GM19043 (cell line): ENCODE measurements around the gene FCRLA.

Experiments
- ATAC-seq: cut with Tn5 transposase; IDR thresholded peaks from one replicate; pipeline ENCODE4 v1.9.1; 2021; ENCODE audit warnings: low read depth; ENCODE audit not compliant: unreplicated experiment

FCRLA gene

DNA sequence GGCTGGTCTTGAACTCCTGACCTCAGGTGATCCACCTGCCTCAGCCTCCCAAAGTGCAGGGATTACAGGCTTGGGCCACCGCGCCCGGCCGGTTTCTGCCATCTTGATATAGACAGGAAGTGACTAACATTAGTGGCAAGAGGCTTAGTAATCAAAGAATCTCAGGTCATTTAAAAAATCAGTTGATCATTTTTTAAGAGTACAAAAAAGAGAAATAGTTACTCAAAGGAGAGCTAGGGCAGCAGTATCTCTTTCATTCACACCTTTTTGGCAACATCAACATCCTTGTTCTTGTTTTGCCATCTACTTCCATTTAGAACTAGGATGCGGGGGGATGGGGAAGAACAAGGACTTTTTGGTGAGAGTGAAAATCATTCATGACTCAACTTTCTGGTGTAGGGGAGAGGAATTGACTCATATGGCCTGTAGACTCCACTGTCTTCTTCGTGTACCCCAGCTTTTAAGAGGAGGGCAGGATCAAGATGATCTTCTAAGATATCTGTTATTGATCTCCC is 23.1 kb downstream of the FCRLA start:
- no peak for ATAC-seq

DNA sequence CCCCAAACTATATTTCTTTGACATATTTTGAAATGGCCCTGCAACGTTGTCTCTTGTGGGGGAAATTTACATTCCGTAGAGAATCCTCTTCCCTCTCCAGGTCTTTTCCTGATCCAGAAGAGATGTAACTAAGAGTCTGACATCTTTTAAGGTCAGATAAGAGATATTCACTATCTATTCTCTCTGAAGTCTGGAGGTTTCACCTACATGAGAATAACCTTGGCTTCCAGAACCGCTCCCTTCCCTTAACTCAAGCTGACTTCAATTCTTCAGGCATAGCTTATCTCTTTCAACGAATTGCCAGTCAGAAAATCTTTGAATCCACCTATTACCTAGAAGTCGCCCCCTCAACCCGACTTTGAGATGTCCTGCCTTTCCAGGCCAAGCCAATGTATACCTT is 24.2 kb downstream of the FCRLA start:
- no peak for ATAC-seq

DNA sequence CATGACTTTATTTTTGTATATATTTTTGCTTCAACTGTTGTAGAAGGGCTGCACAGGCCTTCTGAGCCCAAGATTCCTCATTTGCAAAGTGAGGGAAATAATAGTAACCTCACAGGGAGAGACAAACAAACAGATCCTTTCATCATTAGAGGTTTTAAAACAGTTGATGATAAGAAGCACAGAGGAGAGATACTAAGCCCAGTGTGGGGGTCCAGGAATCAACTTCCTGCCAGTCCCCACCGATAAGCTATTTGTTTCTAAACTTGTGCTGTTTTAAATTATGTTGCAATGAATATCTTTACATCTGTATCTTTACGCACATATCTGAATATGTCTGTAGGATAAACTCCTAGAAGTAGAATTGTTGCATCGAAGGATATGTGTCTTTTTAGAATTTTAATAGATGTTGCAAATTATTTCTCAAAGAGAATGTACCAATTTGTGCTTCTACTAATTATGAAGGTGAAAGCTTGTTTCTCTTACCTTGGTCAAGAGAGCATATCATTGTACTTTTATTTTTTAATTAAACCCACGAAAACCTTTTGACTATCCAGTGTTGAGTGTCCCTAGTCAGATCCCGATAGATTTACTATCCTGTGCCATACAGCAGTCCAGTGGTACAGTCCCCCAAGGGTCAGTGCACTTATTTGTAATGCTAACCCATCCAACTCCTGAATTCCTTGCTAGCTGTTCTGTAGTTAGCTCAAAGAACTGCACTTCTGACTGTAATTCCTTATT is 25.1 kb downstream of the FCRLA start:
- no peak for ATAC-seq

DNA sequence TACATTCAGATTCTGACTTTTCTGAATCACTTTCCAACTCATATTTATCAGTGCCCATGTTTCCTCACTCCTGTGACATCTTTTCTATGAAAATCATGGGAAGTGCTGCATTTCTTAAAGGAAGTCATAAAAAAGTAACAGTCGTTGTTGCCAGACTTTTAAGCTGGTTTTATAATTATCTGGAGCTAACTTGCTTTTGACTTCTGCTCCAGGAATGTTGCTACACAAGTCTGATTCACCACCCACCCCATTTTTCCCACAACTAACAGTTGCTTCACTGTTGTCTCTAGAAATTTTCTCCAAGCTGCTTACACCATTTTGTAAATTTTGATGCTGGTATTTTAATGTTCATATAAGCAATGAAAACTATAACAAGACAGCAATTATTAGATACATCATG is 26.5 kb downstream of the FCRLA start:
- no peak for ATAC-seq

DNA sequence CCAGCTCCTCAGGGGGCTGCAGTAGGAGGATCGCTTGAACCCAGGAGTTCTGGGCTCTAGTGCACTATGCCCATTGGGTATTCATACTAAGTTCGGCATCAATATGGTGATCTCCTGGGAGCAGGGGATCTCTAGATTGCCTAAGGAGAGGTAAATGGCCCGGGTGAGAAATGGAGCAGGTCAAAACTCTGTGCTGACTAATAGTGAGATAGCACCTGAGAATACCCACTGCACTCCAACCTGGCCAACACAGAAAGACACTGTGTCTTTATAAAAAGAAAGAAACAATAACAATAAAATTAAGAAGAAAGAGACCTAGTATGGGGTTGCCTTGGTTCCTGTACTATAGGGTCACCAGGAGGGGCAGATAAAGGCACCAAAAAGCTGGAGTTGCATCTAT is 28.8 kb downstream of the FCRLA start:
- ATAC-seq = no peak

DNA sequence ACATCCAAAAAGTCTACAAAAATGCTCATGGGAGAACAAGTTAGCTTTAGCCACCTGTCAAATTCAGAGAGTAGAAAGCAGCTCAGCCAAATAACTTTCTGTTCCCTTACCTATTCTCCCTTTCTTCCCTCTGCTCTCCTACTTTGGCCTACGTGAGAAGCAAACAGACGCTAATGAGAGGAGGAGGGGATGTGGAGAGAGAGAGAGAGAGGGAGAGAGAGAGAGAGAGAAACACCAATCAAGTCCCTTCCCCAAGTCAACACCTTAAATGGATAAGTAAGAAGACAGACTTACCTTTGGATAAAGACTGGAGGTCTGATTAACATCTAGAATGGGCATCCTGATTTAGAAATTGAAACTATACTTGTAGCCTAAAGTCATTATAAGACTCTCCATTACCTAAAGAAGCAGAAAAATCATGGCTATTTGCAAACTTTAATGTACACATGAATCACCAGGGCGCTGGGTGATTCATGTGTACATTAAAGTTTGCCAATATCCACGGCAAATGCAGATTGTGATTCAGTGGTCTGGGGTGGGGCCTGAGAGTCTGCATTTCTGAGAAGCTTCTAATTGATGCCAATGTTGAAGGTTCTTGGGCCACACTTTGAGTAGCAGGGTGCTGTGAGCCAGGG is 29.4 kb downstream of the FCRLA start:
- ATAC-seq = no peak

DNA sequence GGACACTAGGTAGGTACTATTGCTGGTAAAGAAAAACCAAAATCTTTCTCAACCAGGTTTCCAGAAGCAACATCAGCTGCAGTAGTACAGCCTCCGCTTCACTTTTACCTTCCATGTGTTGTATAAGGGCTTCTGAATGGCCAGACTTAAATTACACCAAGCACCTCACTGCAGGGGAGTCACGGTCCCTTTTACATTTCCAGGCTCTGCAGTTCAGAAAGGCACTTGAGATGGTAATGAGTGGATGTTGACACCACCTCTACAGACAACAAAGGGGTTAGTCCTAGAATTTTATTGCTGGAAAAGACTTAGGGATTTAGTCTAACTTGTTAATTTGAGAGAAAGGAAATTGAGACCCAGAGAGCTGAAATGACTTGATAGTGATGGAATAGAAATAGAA is 30.6 kb downstream of the FCRLA start:
- ATAC-seq = no peak

DNA sequence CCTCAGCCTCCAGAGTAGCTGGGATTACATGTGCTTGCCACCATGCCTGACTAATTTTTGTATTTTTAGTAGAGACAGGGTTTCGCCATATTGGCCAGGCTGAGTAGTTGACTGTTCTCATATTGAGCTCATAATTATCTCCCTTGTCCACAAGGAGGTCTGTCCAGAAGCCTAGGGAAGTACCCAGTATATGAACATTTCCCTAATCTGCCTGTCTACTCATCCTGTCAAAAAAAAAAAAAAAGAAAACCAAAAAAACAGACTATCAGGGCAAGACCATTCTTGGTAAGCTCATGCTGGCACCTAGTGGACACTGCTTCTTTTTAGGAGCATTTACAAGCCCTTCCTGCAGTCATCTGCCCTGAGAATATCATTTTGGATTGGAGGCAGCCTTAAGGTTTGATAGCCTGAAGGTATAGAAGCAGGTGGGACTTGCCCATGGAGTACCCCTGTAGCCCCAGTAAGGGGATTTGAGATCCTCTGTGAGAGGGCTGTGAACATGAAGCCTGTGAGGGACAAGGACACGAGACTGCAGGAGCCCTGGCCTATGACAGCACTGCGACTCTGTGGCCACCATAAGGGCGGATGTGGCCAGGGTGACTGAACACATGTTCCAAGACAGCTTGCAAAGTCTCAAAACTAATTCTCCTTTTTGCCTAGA is 31.7 kb downstream of the FCRLA start:
- peak; percentile 73 for ATAC-seq

DNA sequence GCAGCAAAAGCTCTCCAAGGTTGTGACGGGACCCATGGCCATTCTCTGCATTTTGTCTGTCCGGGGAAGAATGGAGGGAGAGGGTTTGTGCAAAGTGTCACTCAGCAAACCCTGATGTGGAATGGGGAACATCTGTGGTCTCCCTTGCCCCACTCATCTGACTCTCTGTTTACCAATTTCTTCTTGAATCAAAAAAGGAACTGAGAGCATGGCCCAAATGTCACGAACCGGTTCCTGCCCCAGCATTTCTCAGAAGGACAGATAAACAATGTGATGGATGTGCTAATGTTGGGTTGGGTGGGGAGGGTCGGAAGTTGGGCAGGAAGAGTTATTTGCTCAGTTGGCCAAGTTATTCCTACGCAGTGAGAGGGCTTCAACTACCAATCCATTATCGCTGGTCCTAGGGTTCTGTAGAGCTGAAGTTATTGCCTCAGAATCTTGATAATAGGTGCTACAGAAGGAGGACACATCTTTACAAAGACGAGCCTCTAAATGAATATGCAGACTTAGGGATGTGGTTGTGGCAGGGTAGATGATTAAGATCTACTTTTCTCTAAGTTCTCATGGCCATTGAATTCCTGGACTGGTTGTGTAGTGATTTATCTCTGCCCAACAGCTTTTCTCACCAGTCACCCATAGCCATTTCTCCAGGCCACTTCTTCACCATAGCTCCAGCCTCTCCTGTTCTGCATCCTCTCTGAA is 33.0 kb downstream of the FCRLA start:
- peak; percentile 32 for ATAC-seq

DNA sequence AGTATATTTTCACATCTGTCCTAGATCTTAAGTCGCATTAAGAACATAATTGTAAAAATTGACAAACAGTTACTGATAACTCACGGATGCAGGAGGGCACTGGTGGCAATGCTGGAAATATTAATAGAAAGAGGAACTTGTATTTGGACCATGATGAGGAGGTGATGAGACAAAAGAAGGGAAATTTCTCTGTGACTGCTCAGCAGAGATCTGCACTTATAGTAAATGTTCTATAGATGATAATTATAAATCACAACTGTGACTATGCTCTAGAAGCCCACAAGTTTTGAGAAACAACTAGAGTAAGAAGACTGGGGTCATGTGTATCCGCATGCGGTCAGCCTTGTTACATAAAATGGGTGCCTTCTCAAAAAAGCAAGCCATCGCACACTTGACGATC is 33.9 kb downstream of the FCRLA start:
- no peak for ATAC-seq

DNA sequence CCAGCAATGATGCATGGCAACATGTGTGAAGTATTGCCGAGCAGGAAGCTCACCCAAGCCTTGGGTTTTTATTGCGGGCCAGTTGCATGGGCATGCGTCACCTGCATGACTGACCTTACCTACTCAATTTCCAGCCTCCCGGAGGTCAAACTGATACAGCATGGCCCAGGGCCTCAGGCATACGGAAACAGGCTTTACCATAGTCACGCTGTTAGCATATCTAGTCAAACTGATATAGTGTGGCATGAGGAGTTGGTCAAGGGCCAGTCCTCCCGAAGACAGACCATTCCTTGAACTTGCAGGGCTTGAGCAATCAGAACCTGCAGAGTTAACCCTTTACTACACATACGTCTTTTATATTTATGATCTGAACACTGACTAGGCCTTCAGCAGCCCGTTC is 36.2 kb downstream of the FCRLA start:
- no peak for ATAC-seq

DNA sequence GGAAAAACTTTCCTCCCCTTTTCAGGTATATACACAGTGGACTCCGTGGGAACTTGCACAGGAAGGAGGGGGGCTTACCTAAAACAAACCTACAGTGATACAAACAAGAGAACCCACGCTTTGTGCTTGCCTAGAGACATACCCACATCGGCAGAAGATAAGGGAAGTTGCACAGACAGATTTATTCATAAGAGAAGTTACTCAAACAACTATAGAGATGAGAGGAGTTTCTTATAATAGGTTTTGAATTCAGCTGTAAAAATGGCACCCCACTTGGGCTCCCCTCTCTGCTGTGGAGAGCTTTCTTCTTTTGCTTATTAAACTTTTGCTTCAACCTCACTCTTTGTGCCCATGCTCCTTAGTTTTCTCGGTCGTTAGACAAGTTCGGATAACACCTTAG is 40.8 kb downstream of the FCRLA start:
- no peak for ATAC-seq

DNA sequence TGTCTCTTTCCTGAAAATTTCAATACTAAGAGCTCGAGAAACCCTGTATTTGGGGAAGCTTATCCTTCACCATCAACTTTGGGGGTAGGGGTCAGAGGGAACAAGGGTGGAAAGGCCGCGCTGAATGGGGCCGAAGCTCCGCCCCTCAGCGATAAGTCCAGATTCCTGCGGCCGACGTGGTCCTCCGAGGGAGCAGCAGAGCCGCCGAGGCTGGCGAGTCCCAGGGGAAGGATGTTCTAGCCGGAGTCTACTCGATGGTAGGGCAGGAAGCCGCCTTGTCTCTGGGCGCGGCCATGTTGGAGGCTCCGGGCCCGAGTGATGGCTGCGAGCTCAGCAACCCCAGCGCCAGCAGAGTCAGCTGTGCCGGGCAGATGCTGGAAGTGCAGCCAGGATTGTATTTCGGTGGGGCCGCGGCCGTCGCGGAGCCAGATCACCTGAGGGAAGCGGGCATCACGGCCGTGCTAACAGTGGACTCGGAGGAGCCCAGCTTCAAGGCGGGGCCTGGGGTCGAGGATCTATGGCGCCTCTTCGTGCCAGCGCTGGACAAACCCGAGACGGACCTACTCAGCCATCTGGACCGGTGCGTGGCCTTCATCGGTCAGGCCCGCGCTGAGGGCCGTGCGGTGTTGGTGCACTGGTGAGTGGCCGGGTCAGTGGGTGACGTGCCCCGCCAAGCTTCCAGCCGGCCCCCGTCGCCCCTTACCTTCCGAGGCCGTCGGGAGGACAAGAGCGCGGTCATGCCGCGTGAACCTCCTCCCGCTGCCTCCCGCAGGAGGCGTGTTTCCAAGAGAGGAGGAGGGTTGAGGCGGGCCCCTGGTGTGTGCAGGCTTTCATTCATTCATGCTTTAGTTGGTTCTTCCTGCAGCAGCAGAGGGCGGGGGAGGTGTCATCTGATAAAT is 42.7 kb downstream of the FCRLA start, which contains the start of gene DUSP12:
TSS of gene DUSP12 (plus strand) at position 278 of the 899 bp plus-strand sequence. CDS start at position 294, 16 bp downstream.
- peak; percentile 97 for ATAC-seq

DNA sequence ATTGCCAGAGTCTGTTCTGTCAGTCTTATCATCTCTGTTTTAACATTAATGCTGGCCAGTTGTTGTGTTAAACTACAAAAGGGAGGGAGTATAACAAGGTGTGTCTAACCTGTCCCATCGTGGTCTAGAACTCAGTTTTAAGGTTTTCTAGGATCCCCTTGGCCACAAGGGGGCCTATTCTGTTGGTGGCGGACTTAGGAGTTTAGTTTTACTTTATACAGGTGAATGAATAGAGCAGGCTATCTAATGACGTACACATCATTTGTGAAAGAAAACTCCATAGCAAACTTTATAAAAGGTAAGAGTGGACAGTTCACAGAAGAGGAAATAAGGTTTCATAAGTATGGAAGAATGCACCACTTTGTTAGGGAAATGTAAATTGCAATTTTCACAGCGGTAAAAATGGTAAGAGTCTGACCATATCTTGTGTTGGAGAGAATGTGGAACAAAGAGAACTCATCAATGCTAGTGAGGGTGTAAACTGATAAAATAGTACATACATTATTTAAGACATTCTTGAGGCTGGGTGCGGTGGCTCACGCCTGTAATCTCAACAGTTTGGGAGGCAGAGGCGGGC is 56.6 kb downstream of the FCRLA start:
- no peak for ATAC-seq
